B cell (primary cell): Measurements from ENCODE around the gene DNAAF8. TPM values are rescaled to one million over a fixed set of nuclear protein-coding genes. Genes with fewer than 3 reads are reported as not detected.

ENCODE experiments used
- ATAC-seq: fragments of 200-7000 bp; cut with Tn5 transposase; one replicate; pipeline ENCODE4 v1.10.0; 2021; ENCODE audit warnings: low read depth, mild to moderate bottlenecking, moderate number of reproducible peaks, moderate library complexity
- CTCF ChIA-PET: fragments of 350-600 bp; sonication (Branson Sonifier 250); formaldehyde crosslinking; loops from one replicate; lab custom pipeline; 2021; ENCODE audit warnings: antibody characterized with exemption, inconsistent platforms; lab: Charles Lee
- POLR2A ChIA-PET: fragments of 350-600 bp; sonication (Branson Sonifier 250); formaldehyde crosslinking; loops from one replicate; lab custom pipeline; 2021; ENCODE audit warnings: antibody characterized with exemption; lab: Charles Lee
- DNase-seq: peaks from one replicate; pipeline ENCODE4 v3.0.0; 2013
- H2AFZ ChIP-seq: 2 replicates; pipeline ENCODE4 v1.6.1; 2012; ENCODE audit warnings: mild to moderate bottlenecking, low read depth, low read length; ENCODE audit not compliant: insufficient read depth, poor library complexity, severe bottlenecking
- H3K27ac ChIP-seq, 2 donors: 1 replicate in 1 of 2; 2 replicates in 1 of 2; pipeline ENCODE4 v1.5.1; 2012 to 2013; ENCODE audit warnings: low read length in 2 of 2, mild to moderate bottlenecking in 2 of 2, moderate library complexity in 1 of 2
- H3K27me3 ChIP-seq, 4 experiments: fragments of 200-600 bp in 1 of 4; sonication (generic) in 1 of 4; replicated peaks in 1 of 4; 1 replicate in 2 of 4; 2 replicates in 2 of 4; pipeline versions ENCODE4 v1.6.1 to v1.7.0; 2013 to 2016; ENCODE audit warnings: low read length in 3 of 4, mild to moderate bottlenecking in 2 of 4, mixed read lengths in 1 of 4, moderate library complexity in 1 of 4; ENCODE audit not compliant: insufficient read depth in 4 of 4, control insufficient read depth in 3 of 4; ENCODE audit errors: control extremely low read depth in 1 of 4
- H3K36me3 ChIP-seq, 2 experiments: replicated peaks in 1 of 2; 1 replicate in 1 of 2; 2 replicates in 1 of 2; pipeline versions ENCODE4 v1.6.1 to v1.7.1; 2013; ENCODE audit warnings: low read length in 1 of 2; ENCODE audit not compliant: insufficient read depth in 2 of 2, control insufficient read depth in 1 of 2; ENCODE audit errors: control extremely low read depth in 1 of 2, extremely low read depth in 1 of 2
- H3K4me1 ChIP-seq, 2 donors: fragments of 200-600 bp in 1 of 2; sonication (generic) in 1 of 2; 1 replicate in 1 of 2; 2 replicates in 1 of 2; pipeline versions ENCODE4 v1.5.1 to v1.6.1; 2013 to 2017; ENCODE audit warnings: low read length in 2 of 2; ENCODE audit not compliant: control insufficient read depth in 2 of 2, insufficient read depth in 2 of 2
- H3K4me2 ChIP-seq: replicated peaks from 2 replicates; pipeline ENCODE3; 2012; ENCODE audit warnings: mild to moderate bottlenecking, low read depth, low read length; ENCODE audit not compliant: poor library complexity, severe bottlenecking
- H3K4me3 ChIP-seq, 5 experiments: fragments of 200-600 bp in 1 of 5; sonication (generic) in 1 of 5; 1 replicate in 3 of 5; 2 replicates in 2 of 5; pipeline versions ENCODE4 v1.5.1 to v1.7.0; 2011 to 2016; ENCODE audit warnings: low read length in 4 of 5, mild to moderate bottlenecking in 4 of 5, low read depth in 2 of 5, control low read depth in 1 of 5, moderate library complexity in 1 of 5; ENCODE audit not compliant: insufficient read depth in 1 of 5; ENCODE audit errors: control extremely low read depth in 1 of 5, extremely low read depth in 1 of 5
- H3K79me2 ChIP-seq: fragments of 200-600 bp; sonication (generic); one replicate; pipeline ENCODE4 v1.6.0; 2016; ENCODE audit warnings: low read length; ENCODE audit not compliant: control insufficient read depth, insufficient read depth
- H3K9ac ChIP-seq: fragments of 200-600 bp; sonication (generic); 2 replicates; pipeline ENCODE4 v1.6.1; 2017; ENCODE audit warnings: mild to moderate bottlenecking, low read length, moderate library complexity
- H3K9me3 ChIP-seq, 3 donors: one replicate each; pipeline versions ENCODE4 v1.6.1 to v1.7.1; 2013; ENCODE audit warnings: low read length in 2 of 3; ENCODE audit not compliant: control insufficient read depth in 2 of 3, insufficient read depth in 1 of 3; ENCODE audit errors: control extremely low read depth in 1 of 3
- H4K20me1 ChIP-seq: 2 replicates; pipeline ENCODE4 v1.6.0; 2012; ENCODE audit warnings: mild to moderate bottlenecking, low read length; ENCODE audit not compliant: insufficient read depth, control insufficient read depth, poor library complexity, severe bottlenecking
- H3K27ac Mint-ChIP-seq: one replicate; pipeline ENCODE4 v1.8.0; 2021; ENCODE audit warnings: mixed read lengths
- H3K27me3 Mint-ChIP-seq: one replicate; pipeline ENCODE4 v1.8.0; 2021; ENCODE audit warnings: mixed read lengths
- H3K4me1 Mint-ChIP-seq: one replicate; pipeline ENCODE4 v1.8.0; 2021; ENCODE audit warnings: mixed read lengths
- H3K4me3 Mint-ChIP-seq: one replicate; pipeline ENCODE4 v1.8.0; 2021; ENCODE audit warnings: mixed read lengths
- H3K9me3 Mint-ChIP-seq: one replicate; pipeline ENCODE4 v1.8.0; 2022; ENCODE audit warnings: mixed read lengths; ENCODE audit not compliant: insufficient read depth
- EZH2 ChIP-seq: IDR thresholded peaks from 2 replicates; pipeline ENCODE4 v1.6.1; 2012; ENCODE audit warnings: borderline replicate concordance, low read depth, mild to moderate bottlenecking, moderate library complexity, low read length; ENCODE audit not compliant: insufficient read depth, poor library complexity, severe bottlenecking
- WGBS: methylation state at CpG from one replicate; pipeline ENCODE4 v1.1.5; 2013; ENCODE audit warnings: missing lambda C conversion rate; ENCODE audit not compliant: insufficient coverage; 5-methylcytosine and 5-hydroxymethylcytosine counted together
- intact Hi-C: fragments of 100-400 bp; cut with micrococcal nuclease; formaldehyde crosslinking; loops from one replicate; pipeline ENCODE4 v1.10.0; 2022
- polyA plus RNA-seq: library from polyadenylated mRNA; depleted of rRNA; stranded (reverse); fragments of >200 nt; gene quantifications from 2 replicates; pipeline ENCODE4 v1.2.3, GENCODE V29; 2012
- total RNA-seq, 2 donors: library from RNA; stranded (reverse); fragments of 120-200 nt in 1 of 2; gene quantifications; 1 replicate in 1 of 2; 2 replicates in 1 of 2; pipeline versions ENCODE4 v1.2.3 to v1.2.4, GENCODE V29; 2013 to 2022
- TF ChIP-seq, protein P1 (sequence below): fragments of 200-600 bp; IDR thresholded peaks from one replicate; pipeline ENCODE4 v1.8.0; 2022; ENCODE audit warnings: antibody characterized with exemption, mild to moderate bottlenecking

DNAAF8 gene
- total and polyA plus RNA-seq, 2 donors (not counting 1 experiment from before 2014, with no cell fraction given): 0.09 to 0.44 TPM

DNA sequence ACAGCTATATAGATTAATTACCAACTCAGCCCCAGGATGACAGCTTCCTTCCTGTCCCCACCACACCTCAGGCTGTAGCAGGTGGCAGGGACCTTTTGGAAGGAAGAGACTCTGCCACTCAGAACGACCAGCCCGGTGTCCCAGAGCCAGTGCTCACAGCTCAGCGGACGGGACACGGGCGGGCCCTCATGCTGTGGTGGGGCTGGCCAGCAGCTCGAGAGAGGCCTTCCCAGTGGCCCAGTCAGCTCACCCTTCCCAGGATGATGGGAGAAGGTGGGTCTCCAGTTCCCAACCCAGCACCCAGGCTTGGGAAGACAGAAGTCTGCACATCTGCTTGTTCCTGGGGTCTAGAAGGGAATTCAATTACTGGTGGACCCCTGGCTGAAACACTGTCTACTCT lies 30.4 kb upstream of the DNAAF8 start:
- H3K4me3 Mint-ChIP-seq: no peak overlapping the region

DNA sequence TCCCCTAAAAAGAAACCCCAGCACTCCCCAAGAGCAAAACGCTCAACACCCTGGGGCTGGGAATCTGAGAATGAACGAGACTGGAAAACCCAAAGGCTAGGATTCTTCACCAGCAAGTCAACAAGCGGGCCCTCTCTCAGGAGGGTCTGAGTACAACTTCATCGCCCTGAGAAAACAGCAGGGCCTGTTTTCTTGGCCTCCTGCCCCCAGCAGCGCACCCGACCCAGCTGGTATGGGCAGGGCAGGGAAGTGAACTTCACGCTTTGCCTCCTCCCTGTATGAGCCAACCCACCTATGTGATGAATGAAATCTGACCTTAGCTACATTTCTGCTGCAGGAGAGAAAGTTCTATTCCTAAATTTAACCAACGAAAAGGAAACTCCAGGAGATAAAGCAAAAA lies 29.8 kb upstream of the DNAAF8 start:
- no peak for DNase-seq
- H3K9me3 Mint-ChIP-seq: no peaks in the 10 kb centered on the region
- Histone ChIP-seq H3K9me3 (no peaks in the 10 kb centered on the region), H3K4me2 (no peak overlapping the region), H3K36me3 (peaks cover 2 to 37% of the 10 kb centered on the region in 2 experiments), H3K4me1 (no peaks in the 10 kb centered on the region), H3K4me3 (no peak overlapping the region), H2AFZ (no peak overlapping the region), H3K27me3 (no peaks in the 10 kb centered on the region), H4K20me1 (no peaks in the 10 kb centered on the region), H3K79me2 (no peaks in the 10 kb centered on the region), H3K27ac (no peak overlapping the region), H3K9ac (no peak overlapping the region)
- H3K4me1 Mint-ChIP-seq: no peaks in the 10 kb centered on the region
- POLR2A ChIA-PET: no interaction called here
- H3K4me3 Mint-ChIP-seq: no peak overlapping the region
- no peak for ATAC-seq
- TF ChIP-seq, protein P1, sequence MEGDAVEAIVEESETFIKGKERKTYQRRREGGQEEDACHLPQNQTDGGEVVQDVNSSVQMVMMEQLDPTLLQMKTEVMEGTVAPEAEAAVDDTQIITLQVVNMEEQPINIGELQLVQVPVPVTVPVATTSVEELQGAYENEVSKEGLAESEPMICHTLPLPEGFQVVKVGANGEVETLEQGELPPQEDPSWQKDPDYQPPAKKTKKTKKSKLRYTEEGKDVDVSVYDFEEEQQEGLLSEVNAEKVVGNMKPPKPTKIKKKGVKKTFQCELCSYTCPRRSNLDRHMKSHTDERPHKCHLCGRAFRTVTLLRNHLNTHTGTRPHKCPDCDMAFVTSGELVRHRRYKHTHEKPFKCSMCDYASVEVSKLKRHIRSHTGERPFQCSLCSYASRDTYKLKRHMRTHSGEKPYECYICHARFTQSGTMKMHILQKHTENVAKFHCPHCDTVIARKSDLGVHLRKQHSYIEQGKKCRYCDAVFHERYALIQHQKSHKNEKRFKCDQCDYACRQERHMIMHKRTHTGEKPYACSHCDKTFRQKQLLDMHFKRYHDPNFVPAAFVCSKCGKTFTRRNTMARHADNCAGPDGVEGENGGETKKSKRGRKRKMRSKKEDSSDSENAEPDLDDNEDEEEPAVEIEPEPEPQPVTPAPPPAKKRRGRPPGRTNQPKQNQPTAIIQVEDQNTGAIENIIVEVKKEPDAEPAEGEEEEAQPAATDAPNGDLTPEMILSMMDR: no peak
- no peak for TF ChIP-seq EZH2
- no peaks in the 10 kb centered on the region for H3K27me3 Mint-ChIP-seq
- intact Hi-C loops: no loop called here
- CTCF ChIA-PET: no interaction called here
- WGBS: 90% methylated on average over 5 of the region's 8 CpGs
- H3K27ac Mint-ChIP-seq: no peak overlapping the region

More for the DNA sequence above, 30.4 kb upstream of the DNAAF8 start:
- TF ChIP-seq, protein P1: no peak
- TF ChIP-seq EZH2: no peak
- Histone ChIP-seq H3K9ac (no peak overlapping the region), H3K9me3 (no peaks in the 10 kb centered on the region), H4K20me1 (no peaks in the 10 kb centered on the region), H3K4me2 (no peak overlapping the region), H3K4me1 (no peaks in the 10 kb centered on the region), H3K36me3 (peaks cover 2 to 40% of the 10 kb centered on the region in 2 experiments), H3K27me3 (no peaks in the 10 kb centered on the region), H3K27ac (no peak overlapping the region), H3K79me2 (no peaks in the 10 kb centered on the region), H3K4me3 (no peak overlapping the region), H2AFZ (no peak overlapping the region)
- no peaks in the 10 kb centered on the region for H3K4me1 Mint-ChIP-seq
- 38% methylated on average over 6 of the region's 7 CpGs for WGBS
- DNase-seq (no peak), ATAC-seq (no peak)
- H3K9me3 Mint-ChIP-seq: no peaks in the 10 kb centered on the region
- POLR2A ChIA-PET: interaction anchor here (0.6 kb wide), 1 partner anchor 352 kb away, joined by 6 read pairs; no protein-coding TSS in a partner anchor
- H3K27ac Mint-ChIP-seq: no peak overlapping the region
- intact Hi-C loops: no loop called here
- no peaks in the 10 kb centered on the region for H3K27me3 Mint-ChIP-seq
- CTCF ChIA-PET: interaction anchor here (0.7 kb wide), 1 partner anchor 393 kb away, joined by 3 read pairs; no protein-coding TSS in a partner anchor
